Activated T-helper 1 cell treated with Interleukin-2 at 50 U/mL for 16 hours (primary cell): ENCODE results near the gene ZBED1.
"Not testable (repeated sequence)": the region's sequence is repeated elsewhere in the genome, so short reads cannot be mapped to it uniquely, and the experiment has no call there.

ENCODE experiments used
- DNase-seq: peaks from one replicate; pipeline ENCODE4 v3.0.0-alpha.2; 2020; ENCODE audit warnings: low read depth

The ZBED1 gene

DNA sequence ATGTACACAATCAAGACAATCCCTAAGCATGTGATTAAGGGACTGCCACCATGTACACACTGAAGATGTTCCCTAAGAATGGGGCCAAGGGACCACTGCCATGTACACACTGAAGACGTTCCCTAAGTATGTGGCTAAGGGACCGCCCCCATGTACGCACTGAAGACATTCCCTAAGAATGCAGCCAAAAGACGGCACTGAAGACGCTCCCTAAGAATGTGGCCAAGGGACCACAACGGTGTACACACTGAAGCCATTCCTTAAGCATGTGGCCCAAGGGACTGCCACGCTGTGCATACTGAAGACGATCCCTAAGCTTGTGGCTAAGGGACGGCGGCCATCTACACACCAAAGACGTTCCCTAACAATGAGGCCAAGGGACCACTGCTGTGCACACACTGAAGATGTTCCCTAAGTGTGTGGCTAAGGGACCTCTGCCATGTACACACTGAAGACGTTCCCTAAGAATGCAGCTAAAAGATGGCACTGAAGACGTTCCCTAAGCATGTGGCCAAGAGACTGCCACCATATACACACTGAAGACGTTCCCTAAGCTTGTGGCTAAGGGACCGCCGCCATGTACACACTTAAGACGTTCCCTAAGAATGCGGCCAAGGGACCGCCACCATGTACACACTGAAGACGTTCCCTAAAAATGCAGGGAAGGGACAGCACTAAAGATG, 26.4 kb downstream of the ZBED1 start:
- DNase-seq = no peak

GRCh38 chrX:2473064-2473463, 27.7 kb downstream of the ZBED1 start:
- DNase-seq = not testable (repeated sequence)

GRCh38 chrX:2471641-2472040, 29.1 kb downstream of the ZBED1 start:
- DNase-seq = no peak

- DNase-seq = not testable (repeated sequence)
Observed at GRCh38 chrX:2471126-2471525, 29.6 kb downstream of the ZBED1 start.

DNA sequence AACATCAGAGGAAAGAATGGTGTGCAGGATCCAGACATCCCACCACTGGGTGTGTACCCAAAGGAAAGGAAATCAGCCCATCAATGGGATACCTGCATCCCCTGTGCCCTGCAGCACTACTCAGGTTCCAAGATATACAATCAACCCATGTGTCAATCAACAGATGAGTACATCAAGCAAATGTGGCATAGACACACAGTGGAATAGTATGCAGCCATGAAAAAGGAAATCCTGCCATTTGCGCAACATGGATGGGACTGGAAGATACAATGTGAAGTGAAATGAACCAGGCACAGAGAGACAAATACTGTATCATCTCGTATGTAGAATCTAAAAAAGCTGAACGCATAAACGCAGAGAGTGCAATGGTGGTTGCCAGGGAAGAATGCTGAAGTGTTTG, 30.9 kb downstream of the ZBED1 start:
- DNase-seq = not testable (repeated sequence)

DNA sequence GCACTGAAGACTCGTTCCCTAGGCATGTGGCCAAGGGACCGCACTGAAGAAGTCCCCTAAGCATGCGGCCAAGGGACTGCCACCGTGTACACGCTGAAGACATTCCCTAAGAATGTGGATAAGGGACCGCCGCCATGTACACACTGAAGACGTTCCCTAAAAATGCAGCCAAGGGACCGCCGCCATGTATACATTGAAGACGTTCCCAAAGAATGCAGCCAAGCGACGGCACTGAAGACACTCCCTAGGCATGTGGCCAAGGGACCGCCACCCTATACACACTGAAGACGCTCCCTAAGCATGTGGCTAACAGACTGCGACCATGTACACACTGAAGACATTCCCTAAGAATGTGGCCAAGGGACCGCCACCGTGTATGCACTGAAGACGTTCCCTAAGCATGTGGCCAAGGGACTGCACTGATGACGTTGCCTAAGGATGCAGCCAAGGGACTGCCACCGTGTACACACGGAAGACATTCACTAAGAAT, 31.5 kb downstream of the ZBED1 start:
- DNase-seq = no peak

- no peak for DNase-seq
Observed at GRCh38 chrX:2468261-2469195, 32.2 kb downstream of the ZBED1 start.

DNA sequence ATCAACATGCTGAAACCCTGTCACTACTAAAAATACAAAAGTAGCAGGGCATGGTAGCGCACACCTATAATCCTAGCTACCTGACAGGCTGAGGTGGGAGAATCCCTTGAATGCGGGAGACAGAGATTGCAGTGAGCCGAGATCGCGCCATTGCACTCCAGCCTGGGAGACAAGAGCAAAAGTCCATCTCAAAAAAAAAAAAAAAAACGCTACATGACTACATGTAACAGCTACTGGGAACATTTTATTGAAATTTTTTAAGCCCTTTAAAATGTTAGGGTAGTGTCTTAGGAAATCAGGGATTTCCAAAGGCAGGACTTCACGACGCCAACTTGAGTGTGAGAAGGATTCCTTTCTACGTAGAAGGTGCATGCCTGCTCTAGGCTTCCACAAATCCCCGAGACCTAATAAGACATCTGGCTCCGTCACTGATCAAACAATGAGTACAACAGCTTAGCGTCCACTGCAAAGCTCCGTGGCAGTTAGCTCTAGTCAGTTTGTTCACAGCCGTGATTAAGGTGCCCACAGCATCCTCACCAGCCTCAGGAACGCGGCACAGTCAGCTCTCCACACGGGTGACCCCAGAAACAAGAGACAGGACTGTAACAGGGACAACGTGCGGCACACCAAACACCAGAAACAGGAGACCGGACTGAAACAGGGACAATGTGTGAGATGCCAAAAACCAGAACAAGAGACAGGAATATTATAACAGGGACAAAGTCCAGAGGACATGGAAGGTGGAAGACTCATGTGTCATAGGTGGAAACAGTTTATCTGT, 33.7 kb downstream of the ZBED1 start:
- DNase-seq = no peak

DNA sequence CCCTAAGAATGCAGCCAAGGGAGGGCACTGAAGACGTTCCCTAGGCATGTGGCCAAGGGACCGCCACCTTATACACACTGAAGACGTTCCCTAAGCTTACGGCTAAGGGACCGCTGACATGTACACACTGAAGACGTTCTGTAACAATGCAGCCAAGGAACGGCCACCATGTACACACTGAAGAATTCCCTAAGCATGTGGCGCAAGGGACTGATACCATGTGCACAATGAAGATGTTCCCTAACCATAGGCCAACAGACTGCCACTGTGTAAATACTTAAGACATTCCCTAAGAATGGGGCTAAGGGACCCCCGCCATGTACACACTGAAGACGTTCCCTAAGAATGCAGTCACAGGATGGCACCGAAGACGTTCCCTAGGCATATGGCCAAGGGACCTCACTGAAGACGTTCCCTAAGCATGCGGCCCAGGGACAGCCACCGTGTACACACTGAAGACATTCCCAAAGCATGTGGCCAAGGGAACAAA, 36.1 kb downstream of the ZBED1 start:
- DNase-seq = no peak

DNA sequence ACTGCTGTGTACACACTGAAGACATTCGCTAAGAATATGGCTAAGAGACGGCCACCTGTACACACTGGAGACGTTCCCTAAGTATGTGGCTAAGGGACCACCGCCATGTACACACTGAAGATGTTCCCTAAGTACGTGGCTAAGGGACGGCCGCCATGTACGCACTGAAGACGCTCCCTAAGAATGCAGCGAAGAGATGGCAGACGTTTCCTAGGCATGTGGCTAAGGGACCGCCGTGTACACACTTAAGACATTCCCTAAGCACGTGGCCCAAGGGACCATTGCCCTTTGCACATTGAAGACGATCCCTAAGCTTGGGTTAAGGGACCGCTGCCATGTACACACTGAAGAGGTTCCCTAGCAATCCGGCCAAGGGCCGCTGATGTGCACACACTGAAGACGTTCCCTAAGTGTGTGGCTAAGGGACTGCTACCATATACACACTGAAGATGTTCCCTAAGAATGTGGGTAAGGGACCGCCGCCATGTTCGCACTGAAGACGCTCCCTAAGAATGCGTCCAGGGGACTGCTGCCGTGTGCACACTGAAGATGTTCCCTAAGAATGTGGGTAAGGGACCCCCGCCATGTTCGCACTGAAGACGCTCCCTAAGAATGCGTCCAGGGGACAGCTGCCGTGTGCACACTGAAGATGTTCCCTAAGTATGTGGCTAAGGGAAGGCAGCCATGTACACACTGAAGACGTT, 36.7 kb downstream of the ZBED1 start:
- DNase-seq = no peak

- DNase-seq = not testable (repeated sequence)
Observed at GRCh38 chrX:2463481-2463880, 37.3 kb downstream of the ZBED1 start.

DNA sequence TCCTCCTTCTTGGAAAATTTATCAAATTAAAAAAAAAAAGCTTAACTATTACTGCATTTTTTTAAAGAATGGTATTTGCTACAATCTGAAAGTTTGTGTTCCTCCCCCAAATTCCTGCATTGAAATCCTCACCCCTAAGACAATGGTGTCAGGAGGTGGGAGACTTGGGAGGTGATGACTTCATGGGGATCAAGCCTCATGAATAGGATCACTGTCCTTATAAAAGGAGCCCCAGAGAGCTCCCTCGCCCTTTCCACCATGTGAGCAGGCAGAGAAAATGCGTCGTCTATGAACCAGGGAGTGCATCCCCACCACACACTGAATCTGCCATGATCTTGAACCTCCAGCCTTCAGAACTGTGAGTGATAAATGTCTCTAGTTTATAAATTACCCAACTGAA, 38.0 kb downstream of the ZBED1 start:
- no peak for DNase-seq

DNA sequence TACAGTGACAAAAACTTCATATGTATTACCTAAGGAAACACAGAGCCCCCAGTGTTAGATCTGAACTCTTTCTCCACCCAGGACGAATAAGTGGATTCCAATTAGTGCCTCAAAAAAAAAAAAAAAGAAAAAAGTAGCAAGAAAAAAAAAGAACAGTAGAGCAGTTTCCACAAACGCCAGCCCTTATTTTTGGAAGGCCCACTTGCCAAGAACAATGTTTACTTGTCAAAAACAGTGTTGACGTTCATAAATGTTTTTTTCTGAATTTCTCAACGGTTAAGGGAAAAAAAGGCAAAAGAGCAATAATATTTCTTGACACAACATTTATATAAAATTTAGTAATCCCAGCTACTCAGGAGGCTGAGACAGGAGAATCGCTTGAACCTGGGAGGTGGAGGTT, 38.7 kb downstream of the ZBED1 start:
- DNase-seq = no peak

GRCh38 chrX:2461711-2462016, 39.1 kb downstream of the ZBED1 start:
- DNase-seq = no peak

- DNase-seq = not testable (repeated sequence)
Observed at GRCh38 chrX:2460821-2461710, 39.7 kb downstream of the ZBED1 start.

DNA sequence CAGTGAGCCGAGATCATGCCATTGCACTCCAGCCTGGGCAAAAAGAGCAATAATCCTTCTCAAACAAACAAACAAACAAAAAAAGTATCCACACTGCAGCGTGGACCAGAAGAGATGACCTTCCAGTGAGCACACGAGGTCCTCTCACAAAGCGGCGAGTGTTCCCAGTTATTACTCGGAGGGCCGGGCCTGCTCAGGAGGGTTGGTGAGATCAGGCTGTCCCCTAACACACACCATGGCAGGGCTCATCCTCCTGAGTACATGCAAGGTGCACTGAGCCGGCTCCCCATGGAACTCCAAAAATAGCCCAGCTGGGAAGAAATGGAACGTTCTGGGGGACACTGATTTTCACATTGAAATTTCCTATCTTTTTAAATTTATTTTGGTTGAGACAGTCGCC, 40.7 kb downstream of the ZBED1 start:
- DNase-seq = not testable (repeated sequence)

DNA sequence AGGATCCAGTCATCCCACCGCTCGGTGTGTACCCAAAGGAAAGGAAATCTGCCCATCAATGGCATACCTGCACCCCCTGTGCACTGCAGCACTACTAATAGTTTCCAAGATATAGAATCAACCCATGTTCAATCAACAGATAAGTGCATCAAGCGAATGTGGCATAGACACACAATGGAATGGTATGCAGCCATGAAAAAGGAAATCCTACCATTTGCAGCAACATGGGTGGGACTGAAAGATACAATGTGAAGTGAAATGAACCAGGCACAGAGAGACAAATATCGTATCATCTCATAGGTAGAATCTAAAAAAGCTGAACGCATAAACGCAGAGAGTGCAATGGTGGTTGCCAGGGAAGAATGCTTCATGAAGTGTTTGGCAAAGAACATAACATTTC, 42.5 kb downstream of the ZBED1 start:
- DNase-seq = no peak

- no peak for DNase-seq
Observed at GRCh38 chrX:2457289-2458133, 43.3 kb downstream of the ZBED1 start.

DNA sequence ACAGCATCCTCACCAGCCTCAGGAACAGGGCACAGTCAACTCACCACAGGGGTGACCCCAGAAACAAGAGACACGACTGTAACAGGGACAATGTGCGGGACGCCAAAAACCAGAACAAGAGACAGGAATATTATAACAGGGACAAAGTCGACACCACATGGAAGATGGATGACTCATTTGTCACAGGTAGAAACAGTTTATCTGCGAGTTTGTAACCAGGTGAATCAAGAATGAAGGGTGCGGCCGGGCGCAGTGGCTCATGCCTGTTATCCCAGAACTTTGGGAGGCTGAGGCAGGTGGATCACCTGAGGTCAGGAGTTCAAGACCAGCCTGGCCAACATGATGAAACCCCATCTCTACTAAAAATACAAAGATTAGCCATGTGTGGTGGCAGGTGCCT, 44.7 kb downstream of the ZBED1 start:
- DNase-seq = not testable (repeated sequence)

GRCh38 chrX:2454620-2455019, 46.2 kb downstream of the ZBED1 start:
- not testable (repeated sequence) for DNase-seq
